Adrenal gland (tissue), 12 donors: ENCODE data around the gene RPUSD4. TPM values are rescaled to one million over a fixed set of nuclear protein-coding genes. Genes with fewer than 3 reads are reported as not detected.

Experiments used
- polyA plus RNA-seq, 3 donors: library from polyadenylated mRNA; stranded (reverse); fragments of 200-250 nt in 2 of 3; fragments of 350-450 nt in 1 of 3; fragmentation: Illumina TruSeq in 1 of 3; extraction: RNeasy Lipid Tissue Mini Kit (QIAGEN cat#74804) in 1 of 3; gene quantifications; one replicate each; pipeline ENCODE4 v1.2.3, GENCODE V29; 2013 to 2014
- small RNA-seq, 2 donors: library from RNA; depleted of rRNA; stranded (forward); fragments of <200 nt; gene quantifications; one replicate each; pipeline ENCODE3, GENCODE V24; 2016
- total RNA-seq, 9 donors: library from RNA; depleted of rRNA in 4 of 9; stranded (reverse); fragments of >200 nt in 4 of 9; fragments of 120-200 nt in 1 of 9; fragmentation: NEBNext Ultra II Directional in 1 of 9; extraction: Animal tissue kit (Norgen Biotek cat#: 25700) in 1 of 9; gene quantifications; one replicate each; pipeline versions ENCODE4 v1.1.0 to v1.2.4, GENCODE V29; 2013 to 2023
- donor health status: healthy with polysubstance abuse.
- donor health status: Bipolar disorder and iron deficiency.
- donor health status: DM: yes; HTN: yes; CAD: no.
- donor health status: DM: no; HTN: no; CAD: no.
- donor health status: DM: no; HTN: no; CAD: no.
- donor health status: DM: yes; HTN: yes; CAD: no.

RPUSD4 gene
- total and polyA plus RNA-seq, 12 donors = 10.6 to 27.5 (median 19.5) TPM

Small RNA genes within 50 kb of the gene (small RNA-seq; reads per million reads assigned to genes)
- 0 reads per million in 2 donors for gene AP001893.2
- gene RN7SL351P = 0 reads per million in 2 donors
- 0 reads per million in 2 donors for gene RNU4-86P

Other genes starting within 250 kb of the RPUSD4 start
- 10 to 100 TPM in 1 of 9 donors, 1 to 10 TPM in 8; 2.1 to 12.1 (median 5.1) TPM for gene CDON, start 148.8 kb downstream of the RPUSD4 start, total RNA-seq
- gene CDON, start 148.8 kb downstream of the RPUSD4 start, polyA plus RNA-seq = 1 to 10 TPM in 2 of 3 donors, under 1 TPM in 1; 0.90 to 1.2 (median 1.1) TPM
- gene FAM118B, start 132 bp upstream of the RPUSD4 start, total RNA-seq = 10 to 100 TPM; 12.0 to 26.6 (median 17.2) TPM
- gene FAM118B, start 132 bp upstream of the RPUSD4 start, polyA plus RNA-seq = 10 to 100 TPM in 1 of 3 donors, 1 to 10 TPM in 2; 5.8 to 17.0 (median 8.8) TPM
- 100 to 1,000 TPM in 6 of 9 donors, 10 to 100 TPM in 3; 80.5 to 194 (median 110) TPM for gene SRPRA, start 57.2 kb upstream of the RPUSD4 start, total RNA-seq
- gene SRPRA, start 57.2 kb upstream of the RPUSD4 start, polyA plus RNA-seq = 100 to 1,000 TPM in 1 of 3 donors, 10 to 100 TPM in 2; 61.5 to 194 (median 88.2) TPM
- 10 to 100 TPM in 8 of 9 donors, 1 to 10 TPM in 1; 7.2 to 33.0 (median 27.6) TPM for gene FOXRED1, start 57.5 kb upstream of the RPUSD4 start, total RNA-seq
- 10 to 100 TPM; 31.3 to 55.3 (median 43.9) TPM for gene FOXRED1, start 57.5 kb upstream of the RPUSD4 start, polyA plus RNA-seq
- 10 to 100 TPM in 7 of 9 donors, 1 to 10 TPM in 2; 8.9 to 41.1 (median 12.5) TPM for gene TIRAP, start 71.4 kb upstream of the RPUSD4 start, total RNA-seq
- gene TIRAP, start 71.4 kb upstream of the RPUSD4 start, polyA plus RNA-seq = 10 to 100 TPM in 1 of 3 donors, 1 to 10 TPM in 2; 4.7 to 12.0 (median 5.9) TPM
- 10 to 100 TPM in 8 of 9 donors, 1 to 10 TPM in 1; 8.3 to 22.2 (median 18.0) TPM for gene DCPS, start 92.4 kb upstream of the RPUSD4 start, total RNA-seq
- 10 to 100 TPM; 18.2 to 45.5 (median 22.4) TPM for gene DCPS, start 92.4 kb upstream of the RPUSD4 start, polyA plus RNA-seq
- gene ST3GAL4, start 144.0 kb upstream of the RPUSD4 start, total RNA-seq = 100 to 1,000 TPM; 119 to 359 (median 148) TPM
- 100 to 1,000 TPM; 210 to 265 (median 254) TPM for gene ST3GAL4, start 144.0 kb upstream of the RPUSD4 start, polyA plus RNA-seq